Mammary epithelial cell (primary cell): ENCODE data around the gene FIS1.

Experiments used
- CTCF ChIP-seq, 2 donors: IDR thresholded peaks in 1 of 2; conservative IDR thresholded peaks in 1 of 2; 2 replicates each; pipeline ENCODE4 v1.5.1; 2011 to 2012; ENCODE audit warnings: inconsistent platforms in 2 of 2, low read length in 2 of 2, mild to moderate bottlenecking in 2 of 2, control low read depth in 1 of 2, low read depth in 1 of 2; ENCODE audit not compliant: insufficient read depth in 1 of 2; ENCODE audit errors: extremely low read depth in 1 of 2
- EZH2 ChIP-seq: IDR thresholded peaks from 2 replicates; pipeline ENCODE4 v1.6.1; 2012; ENCODE audit warnings: low read length, inconsistent platforms, borderline replicate concordance

- TF ChIP-seq CTCF (conservative IDR thresholded peaks at IDR 0.05 in 1 of 2, IDR thresholded peaks at IDR 0.05 in 1 of 2; ENCODE audit: extremely low read depth in 1 of 2, insufficient read depth in 1 of 2, low read depth in 1 of 2, low read length in 2 of 2) (no peak), EZH2 (no peak)
Observed at GRCh38 chr7:101236292-101236835, 8.5 kb downstream of the FIS1 start.
